Common myeloid progenitor, CD34-positive (primary cell): Measurements from ENCODE around the gene PLEKHG3.

Experiments
- CTCF ChIA-PET: fragments of 350-600 bp; sonication (Branson Sonifier 250); formaldehyde crosslinking; loops from one replicate; lab custom pipeline; 2021; ENCODE audit warnings: antibody characterized with exemption; lab: Charles Lee
- POLR2A ChIA-PET: fragments of 350-600 bp; sonication (Branson Sonifier 250); formaldehyde crosslinking; loops from one replicate; lab custom pipeline; 2021; ENCODE audit warnings: antibody characterized with exemption; lab: Charles Lee
- DNase-seq, 3 donors: peaks; one replicate each; pipeline versions ENCODE4 v3.0.0 to v3.0.0-alpha.2; 2013
- H3K27ac ChIP-seq, 2 experiments: 1 replicate in 1 of 2; 2 replicates in 1 of 2; pipeline ENCODE4 v1.7.0; 2013; ENCODE audit warnings: inconsistent platforms in 2 of 2, low read length in 2 of 2, mild to moderate bottlenecking in 2 of 2, low read depth in 1 of 2, moderate library complexity in 1 of 2; ENCODE audit not compliant: severe bottlenecking in 2 of 2, insufficient read depth in 1 of 2, poor library complexity in 1 of 2
- H3K27me3 ChIP-seq, 5 experiments: replicated peaks in 2 of 5; 1 replicate in 3 of 5; 2 replicates in 2 of 5; pipeline versions ENCODE4 v1.6.1 to v1.7.0; 2013; ENCODE audit warnings: low read length in 4 of 5, mild to moderate bottlenecking in 2 of 5, moderate library complexity in 2 of 5, inconsistent platforms in 1 of 5; ENCODE audit not compliant: insufficient read depth in 5 of 5, control insufficient read depth in 4 of 5
- H3K36me3 ChIP-seq, 4 experiments: 1 replicate in 2 of 4; 2 replicates in 2 of 4; pipeline versions ENCODE4 v1.6.1 to v1.7.0; 2013; ENCODE audit warnings: low read length in 3 of 4, control low read depth in 1 of 4, mild to moderate bottlenecking in 1 of 4; ENCODE audit not compliant: control insufficient read depth in 4 of 4, insufficient read depth in 4 of 4
- H3K4me1 ChIP-seq, 4 experiments: 1 replicate in 3 of 4; 2 replicates in 1 of 4; pipeline versions ENCODE4 v1.6.1 to v1.7.1; 2013; ENCODE audit warnings: low read length in 3 of 4, mild to moderate bottlenecking in 3 of 4, control low read depth in 1 of 4, inconsistent platforms in 1 of 4, moderate library complexity in 1 of 4; ENCODE audit not compliant: control insufficient read depth in 4 of 4, insufficient read depth in 4 of 4; ENCODE audit errors: control extremely low read depth in 1 of 4
- H3K4me3 ChIP-seq, 7 experiments: 1 replicate in 4 of 7; 2 replicates in 3 of 7; pipeline versions ENCODE4 v1.5.1 to v1.7.0; 2013; ENCODE audit warnings: mild to moderate bottlenecking in 7 of 7, low read length in 6 of 7, moderate library complexity in 6 of 7, inconsistent platforms in 2 of 7, low read depth in 2 of 7, control low read depth in 1 of 7; ENCODE audit not compliant: insufficient read depth in 4 of 7, control insufficient read depth in 1 of 7; ENCODE audit errors: extremely low read depth in 1 of 7
- H3K9me3 ChIP-seq, 5 experiments: 1 replicate in 4 of 5; 2 replicates in 1 of 5; pipeline versions ENCODE4 v1.6.1 to v1.7.1; 2013; ENCODE audit warnings: low read length in 4 of 5, mild to moderate bottlenecking in 2 of 5, inconsistent platforms in 1 of 5, low read depth in 1 of 5, moderate library complexity in 1 of 5; ENCODE audit not compliant: control insufficient read depth in 4 of 5, insufficient read depth in 2 of 5; ENCODE audit errors: control extremely low read depth in 1 of 5
- WGBS: methylation state at CpG from one replicate; pipeline ENCODE4 v1.1.5; 2013; ENCODE audit not compliant: insufficient coverage; 5-methylcytosine and 5-hydroxymethylcytosine counted together

The PLEKHG3 gene

DNA sequence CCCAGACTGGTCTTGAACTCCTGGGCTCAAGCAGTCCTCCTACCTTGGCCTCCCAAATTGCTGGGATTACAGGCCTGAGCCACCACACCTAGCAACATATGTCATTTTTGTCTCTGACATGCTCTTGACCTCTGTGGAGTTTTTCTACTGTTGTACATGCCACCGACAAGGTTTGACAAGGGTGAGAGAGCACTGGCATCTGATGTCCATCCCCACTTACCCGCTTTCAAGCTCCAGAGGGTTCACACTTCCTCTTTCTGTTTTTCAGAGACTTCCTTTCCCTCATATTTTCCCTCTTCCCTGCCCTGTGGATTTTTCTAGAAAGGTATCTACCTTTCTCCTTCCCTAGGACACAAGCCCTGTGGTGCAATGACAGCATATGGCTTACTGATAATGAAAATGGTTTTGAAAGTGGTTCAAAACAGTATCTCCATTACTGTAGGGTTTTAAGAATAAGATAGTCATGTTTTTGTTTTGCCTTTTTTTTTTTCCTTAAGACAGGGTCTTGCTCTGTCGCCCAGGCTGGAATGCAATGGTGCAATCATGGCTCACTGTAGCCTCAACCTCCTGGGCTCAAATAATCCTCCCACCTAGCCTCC lies 27.7 kb upstream of the PLEKHG3 start:
- POLR2A ChIA-PET: interaction anchor here (0.7 to 1.0 kb wide), 2 partner anchors 12 to 58 kb away, joined by 3 to 6 read pairs; no protein-coding TSS in a partner anchor
- H3K9me3 ChIP-seq: peaks cover 0 to 3% (median 0%) of the 10 kb centered on the region in 5 experiments
- H3K4me1 ChIP-seq: peaks cover 5 to 44% (median 13%) of the 10 kb centered on the region in 4 experiments
- WGBS: 68% methylated on average over 3 of the region's 3 CpGs
- CTCF ChIA-PET: interaction anchor here (0.6 to 8.8 kb wide), 5 partner anchors 23 to 95 kb away, joined by 3 to 80 read pairs (median 3); no protein-coding TSS in a partner anchor
- no peaks in the 10 kb centered on the region for H3K36me3 ChIP-seq
- H3K27ac ChIP-seq: no peak overlapping the region
- DNase-seq: no peak
- peaks cover 0 to 5% (median 0%) of the 10 kb centered on the region in 5 experiments for H3K27me3 ChIP-seq
- no peak overlapping the region for H3K4me3 ChIP-seq

DNA sequence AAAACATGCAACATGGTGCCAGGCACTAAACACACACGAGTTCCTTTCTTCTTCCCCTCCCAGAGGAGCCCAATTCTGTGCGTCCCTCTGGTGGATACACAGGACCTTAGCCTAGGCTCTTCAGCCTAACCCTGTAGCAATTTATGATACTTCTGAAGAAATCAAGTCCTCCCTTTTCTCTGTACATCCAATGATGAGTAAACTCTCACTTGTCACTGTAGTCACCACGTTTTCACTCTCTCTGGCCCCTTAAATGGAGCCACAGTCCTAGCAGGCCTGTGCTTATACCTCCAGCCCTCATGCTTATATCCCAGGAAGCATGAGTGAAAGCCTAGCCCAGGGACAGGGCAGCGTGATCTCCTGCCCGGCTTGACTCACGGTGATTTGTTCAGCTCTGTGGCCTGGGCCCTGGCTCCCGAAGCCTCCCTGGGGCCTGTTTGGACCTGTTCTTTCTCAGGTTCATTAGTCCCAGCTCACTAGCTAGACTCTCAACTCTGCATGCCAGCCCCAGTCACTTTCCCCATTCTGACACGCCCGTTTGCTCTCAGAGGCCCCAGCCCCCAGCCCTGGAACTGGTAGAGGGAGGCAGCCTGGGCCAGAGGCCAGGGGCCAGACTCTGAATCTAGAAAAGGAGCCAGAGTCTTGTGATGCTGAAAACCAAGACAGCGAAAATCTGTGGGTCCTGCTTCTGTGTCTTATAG lies 24.1 kb upstream of the PLEKHG3 start:
- CTCF ChIA-PET: interaction anchor here (0.6 to 2.7 kb wide), 4 partner anchors 8 to 89 kb away, joined by 3 to 7 read pairs (median 4); no protein-coding TSS in a partner anchor
- no peaks in the 10 kb centered on the region for H3K9me3 ChIP-seq
- no peak overlapping the region for H3K4me3 ChIP-seq
- POLR2A ChIA-PET: interaction anchor here (0.6 kb wide), 1 partner anchor 22 kb away, joined by 3 read pairs; no protein-coding TSS in a partner anchor
- no peak for DNase-seq
- no peaks in the 10 kb centered on the region for H3K27me3 ChIP-seq
- 96% methylated on average over 10 of the region's 10 CpGs for WGBS
- no peak overlapping the region for H3K27ac ChIP-seq
- H3K36me3 ChIP-seq: no peaks in the 10 kb centered on the region
- peaks cover 0 to 27% (median 0%) of the 10 kb centered on the region in 4 experiments for H3K4me1 ChIP-seq

DNA sequence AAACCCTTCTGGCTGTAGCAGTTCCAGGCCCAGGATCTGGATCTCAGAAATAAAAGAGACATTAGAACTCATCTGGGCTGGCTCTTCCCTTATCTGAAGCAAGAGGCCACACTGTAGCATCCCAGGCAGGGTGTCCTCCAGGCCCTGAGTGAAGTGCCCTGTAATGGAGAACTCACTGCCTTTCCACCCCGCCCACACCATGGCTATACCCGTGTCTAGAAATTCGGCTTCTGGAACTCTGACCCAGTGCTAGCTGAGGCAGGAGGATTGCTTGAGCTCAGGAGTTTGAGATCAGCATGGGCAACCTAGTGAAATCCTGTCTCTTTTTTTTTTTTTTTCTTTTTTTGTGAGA lies 23.5 kb upstream of the PLEKHG3 start:
- ChIA-PET POLR2A (interaction anchor here (0.6 kb wide), 1 partner anchor 23 kb away, joined by 3 read pairs; no protein-coding TSS in a partner anchor), CTCF (interaction anchor here (0.6 to 2.7 kb wide), 2 partner anchors 9 to 27 kb away, joined by 4 to 7 read pairs; no protein-coding TSS in a partner anchor)
- H3K36me3 ChIP-seq: no peaks in the 10 kb centered on the region
- peaks cover 0 to 30% (median 0%) of the 10 kb centered on the region in 4 experiments for H3K4me1 ChIP-seq
- H3K27me3 ChIP-seq: no peaks in the 10 kb centered on the region
- no peaks in the 10 kb centered on the region for H3K9me3 ChIP-seq
- H3K27ac ChIP-seq: no peak overlapping the region
- no peak overlapping the region for H3K4me3 ChIP-seq
- whole genome bisulfite sequencing: 94% methylated on average over 3 of the region's 3 CpGs
- no peak for DNase-seq

DNA sequence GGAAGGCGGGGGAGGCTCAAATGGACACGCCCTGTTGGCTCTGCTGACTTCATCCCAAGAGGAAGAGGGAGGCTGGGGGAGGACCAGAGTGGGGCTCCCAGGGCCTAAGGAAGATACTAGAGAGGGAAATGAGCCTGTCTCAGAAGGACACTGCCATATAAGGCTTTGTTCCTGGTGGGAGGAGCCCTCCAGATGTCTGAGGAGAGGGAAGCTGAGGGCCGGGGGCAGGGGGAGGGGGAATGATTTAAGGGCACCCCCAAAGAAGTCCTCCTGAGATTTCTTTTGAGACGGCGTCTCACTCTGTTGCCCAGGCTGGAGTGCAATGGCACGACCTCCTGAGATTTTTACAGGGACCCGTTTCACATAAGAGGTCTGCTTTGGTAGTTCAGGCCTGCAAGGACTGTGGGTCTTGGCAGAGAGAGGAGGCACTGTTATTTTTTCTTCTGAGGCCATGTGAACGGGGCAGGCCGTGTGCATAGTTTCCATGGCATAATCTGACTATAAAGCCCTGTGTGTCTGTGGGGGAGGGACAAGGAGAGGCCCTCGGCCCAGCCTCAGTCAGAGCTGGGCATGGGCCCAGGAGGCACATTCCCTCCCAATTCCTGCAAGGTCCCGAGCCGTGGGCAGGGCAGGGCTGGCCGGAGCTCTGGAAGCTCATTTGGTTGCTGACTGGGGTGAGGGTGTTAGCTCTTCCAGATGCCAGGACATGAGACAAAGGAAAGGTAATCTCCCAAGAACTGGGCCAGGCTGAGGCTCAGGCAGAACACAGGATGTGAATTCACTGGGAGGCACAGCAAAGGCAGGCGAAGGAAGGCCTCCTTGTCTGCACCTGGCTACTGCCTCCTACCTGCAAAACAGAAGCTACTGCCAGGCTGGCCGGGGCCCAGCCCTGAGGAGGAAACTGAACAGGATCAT lies 22.2 kb upstream of the PLEKHG3 start:
- 97% methylated on average over 15 of the region's 15 CpGs for WGBS
- Histone ChIP-seq H3K27me3 (no peaks in the 10 kb centered on the region), H3K4me3 (no peak overlapping the region), H3K36me3 (no peaks in the 10 kb centered on the region), H3K4me1 (peaks cover 0 to 28% (median 0%) of the 10 kb centered on the region in 4 experiments), H3K27ac (no peak overlapping the region), H3K9me3 (no peaks in the 10 kb centered on the region)
- ChIA-PET CTCF (interaction anchor here (1.0 to 2.7 kb wide), 2 partner anchors 8 to 10 kb away, joined by 3 to 7 read pairs; no protein-coding TSS in a partner anchor), POLR2A (interaction anchor here (0.5 kb wide), 1 partner anchor 28 kb away, joined by 3 read pairs; no protein-coding TSS in a partner anchor)
- no peak for DNase-seq

DNA sequence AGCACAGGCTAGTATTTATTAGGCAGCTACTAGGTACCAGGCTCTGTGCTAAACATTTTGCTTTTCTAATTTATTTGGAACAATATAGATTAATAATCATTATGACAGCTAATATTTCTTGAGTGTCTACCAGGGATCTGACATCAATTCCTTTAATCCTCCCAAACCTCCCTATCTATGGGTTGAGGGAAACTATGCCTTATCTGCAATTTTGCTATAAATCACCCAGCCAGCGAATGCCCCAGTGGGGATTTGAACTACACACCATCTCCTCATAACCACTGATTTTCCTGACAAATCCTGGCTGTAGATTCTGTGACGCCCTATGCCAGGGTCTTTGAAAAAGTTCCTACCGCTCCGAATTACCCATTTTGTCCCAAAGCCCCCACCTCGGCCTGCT lies 21.4 kb upstream of the PLEKHG3 start:
- Histone ChIP-seq H3K36me3 (no peaks in the 10 kb centered on the region), H3K4me1 (peaks cover 2 to 34% (median 3%) of the 10 kb centered on the region in 4 experiments), H3K4me3 (no peak overlapping the region), H3K27ac (no peak overlapping the region), H3K27me3 (no peaks in the 10 kb centered on the region), H3K9me3 (no peaks in the 10 kb centered on the region)
- 97% methylated on average over 5 of the region's 5 CpGs for WGBS
- DNase-seq: no peak
- POLR2A ChIA-PET: interaction anchor here (0.5 kb wide), 1 partner anchor 27 kb away, joined by 3 read pairs; no protein-coding TSS in a partner anchor
- CTCF ChIA-PET: interaction anchor here (1.0 to 2.7 kb wide), 2 partner anchors 8 to 11 kb away, joined by 3 to 7 read pairs; no protein-coding TSS in a partner anchor

DNA sequence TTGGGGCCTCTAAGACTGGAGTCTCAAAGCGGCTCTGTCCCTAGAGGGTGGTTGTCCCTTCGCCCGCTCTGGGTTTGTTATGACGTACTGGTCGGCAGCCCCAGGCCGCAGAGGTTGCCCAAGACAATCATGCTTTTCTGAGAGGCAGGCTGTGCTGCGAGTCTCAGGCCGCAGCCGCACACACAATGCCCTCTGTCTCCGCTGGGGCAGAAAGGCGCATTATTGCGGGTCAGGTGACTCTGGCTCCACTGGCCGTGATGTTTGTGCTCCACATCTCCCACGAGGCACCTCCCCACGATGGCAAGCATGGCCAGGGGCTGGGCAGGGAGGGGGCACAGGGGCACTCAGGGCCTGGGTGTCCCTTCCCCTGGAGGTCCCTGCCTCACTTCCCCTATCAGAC lies 21.0 kb upstream of the PLEKHG3 start:
- Histone ChIP-seq H3K36me3 (no peaks in the 10 kb centered on the region), H3K4me3 (no peak overlapping the region), H3K27ac (no peak overlapping the region), H3K27me3 (peaks cover 0 to 2% (median 0%) of the 10 kb centered on the region in 5 experiments), H3K4me1 (peaks cover 4 to 39% (median 6%) of the 10 kb centered on the region in 4 experiments), H3K9me3 (no peaks in the 10 kb centered on the region)
- DNase-seq: no peak
- ChIA-PET POLR2A (no interaction called here), CTCF (interaction anchor here (1.0 to 2.7 kb wide), 2 partner anchors 9 to 11 kb away, joined by 3 to 7 read pairs; no protein-coding TSS in a partner anchor)
- 97% methylated on average over 13 of the region's 15 CpGs for WGBS
